RWPE2 (cell line): Measurements from ENCODE around the gene DISP2.

ENCODE experiments used
- ATAC-seq: fragments of 200-7000 bp; cut with Tn5 transposase; 3 replicates; pipeline ENCODE4 v1.9.1; 2021; ENCODE audit warnings: low read depth
- DNase-seq: peaks from one replicate; pipeline ENCODE4 v3.0.0-alpha.2; 2020; ENCODE audit warnings: low spot score
- H3K27ac ChIP-seq: fragments of 450-650 bp; 2 replicates; pipeline ENCODE4 v1.5.1; 2017; ENCODE audit warnings: mild to moderate bottlenecking; ENCODE audit not compliant: poor library complexity, severe bottlenecking
- H3K27me3 ChIP-seq: fragments of 250-450 bp; sonication (Bioruptor Pico); 2 replicates; pipeline ENCODE4 v1.5.1; 2021; ENCODE audit warnings: mild to moderate bottlenecking, moderate library complexity; ENCODE audit not compliant: insufficient read depth, poor library complexity, severe bottlenecking
- H3K36me3 ChIP-seq: fragments of 250-450 bp; sonication (Bioruptor Pico); 2 replicates; pipeline ENCODE4 v1.5.1; 2020; ENCODE audit warnings: low read depth, mild to moderate bottlenecking, moderate library complexity
- H3K4me1 ChIP-seq: fragments of 250-450 bp; sonication (Bioruptor Pico); 2 replicates; pipeline ENCODE4 v1.5.1; 2021; ENCODE audit warnings: mild to moderate bottlenecking, moderate library complexity; ENCODE audit not compliant: insufficient read depth, poor library complexity, severe bottlenecking
- H3K4me3 ChIP-seq: fragments of 250-450 bp; sonication (Bioruptor Pico); 2 replicates; pipeline ENCODE4 v1.5.1; 2021; ENCODE audit warnings: mild to moderate bottlenecking, moderate library complexity; ENCODE audit not compliant: severe bottlenecking
- H3K9me3 ChIP-seq: fragments of 250-450 bp; sonication (Bioruptor Pico); 2 replicates; pipeline ENCODE4 v1.5.1; 2021; ENCODE audit warnings: mild to moderate bottlenecking, moderate library complexity; ENCODE audit not compliant: severe bottlenecking
- CTCF ChIP-seq: fragments of 450-650 bp; IDR thresholded peaks from one replicate; pipeline ENCODE4 v1.5.1; 2017; ENCODE audit warnings: mild to moderate bottlenecking, moderate library complexity; ENCODE audit not compliant: poor library complexity, severe bottlenecking

Gene DISP2

GRCh38 chr15:40340740-40341400, 17.1 kb upstream of the DISP2 start, which contains the start of gene CCDC9B:
Gene CCDC9B (minus strand): TSS chr15:40340939. CDS start chr15:40340819, 120 bp downstream.
- TF ChIP-seq CTCF = no peak
- peak within 1 kb of the TSS; percentile 97 for H3K27ac ChIP-seq
- H3K4me3 ChIP-seq = peak within 1 kb of the TSS; percentile 39
- no peaks in the 10 kb centered on the region for H3K9me3 ChIP-seq
- peaks cover 34% of the 10 kb centered on the region for H3K36me3 ChIP-seq
- H3K27me3 ChIP-seq = no peaks in the 10 kb centered on the region
- peak; percentile 50 for ATAC-seq
- DNase-seq = peak; percentile 94
- H3K4me1 ChIP-seq = peaks cover 57% of the 10 kb centered on the region

- H3K27ac ChIP-seq = peak overlapping the region; percentile 97
- no peak for TF ChIP-seq CTCF
- no peaks in the 10 kb centered on the region for H3K27me3 ChIP-seq
- DNase-seq (no peak), ATAC-seq (peak; percentile 23)
- H3K4me3 ChIP-seq = no peak overlapping the region
- H3K36me3 ChIP-seq = peaks cover 16% of the 10 kb centered on the region
- H3K4me1 ChIP-seq = peaks cover 59% of the 10 kb centered on the region
- no peaks in the 10 kb centered on the region for H3K9me3 ChIP-seq
These were observed 15.4 kb upstream of the DISP2 start for GRCh38 chr15:40342416-40343320.

- H3K4me1 ChIP-seq = peaks cover 52% of the 10 kb centered on the region
- no peaks in the 10 kb centered on the region for H3K9me3 ChIP-seq
- no peak overlapping the region for H3K4me3 ChIP-seq
- H3K36me3 ChIP-seq = peaks cover 7% of the 10 kb centered on the region
- no peak for TF ChIP-seq CTCF
- no peaks in the 10 kb centered on the region for H3K27me3 ChIP-seq
- H3K27ac ChIP-seq = peak overlapping the region; percentile 97
- DNase-seq (peak; percentile 95), ATAC-seq (peak; percentile 61)
These were observed 14.5 kb upstream of the DISP2 start for GRCh38 chr15:40343512-40343911.

GRCh38 chr15:40344217-40344616, 13.8 kb upstream of the DISP2 start:
- peaks cover 45% of the 10 kb centered on the region for H3K4me1 ChIP-seq
- peak overlapping the region; percentile 97 for H3K27ac ChIP-seq
- no peaks in the 10 kb centered on the region for H3K9me3 ChIP-seq
- no peak for TF ChIP-seq CTCF
- H3K36me3 ChIP-seq = peaks cover under 1% of the 10 kb centered on the region; the same call in 1 of the 2 replicates
- no peak for DNase-seq
- H3K4me3 ChIP-seq = no peak overlapping the region
- no peak for ATAC-seq
- no peaks in the 10 kb centered on the region for H3K27me3 ChIP-seq
